GM18505 (cell line): ENCODE results near the gene MAMSTR.
"Not testable (repeated sequence)": the region's sequence is repeated elsewhere in the genome, so short reads cannot be mapped to it uniquely, and the experiment has no call there.

Experiments used
- ATAC-seq: cut with Tn5 transposase; IDR thresholded peaks from one replicate; pipeline ENCODE4 v1.9.1; 2021; ENCODE audit not compliant: unreplicated experiment
- POLR2A ChIP-seq: IDR thresholded peaks from 4 replicates; pipeline ENCODE4 v1.6.1; 2011; ENCODE audit warnings: borderline replicate concordance; ENCODE audit not compliant: insufficient read depth, insufficient read length; ENCODE audit errors: extremely low read depth

The MAMSTR gene

GRCh38 chr19:48719263-48720171, at the start of gene MAMSTR:
TSS of gene MAMSTR (minus strand) at chr19:48719725. CDS start at chr19:48719031, 694 bp downstream.
- TF ChIP-seq POLR2A, result no peak
- no peak for ATAC-seq

DNA sequence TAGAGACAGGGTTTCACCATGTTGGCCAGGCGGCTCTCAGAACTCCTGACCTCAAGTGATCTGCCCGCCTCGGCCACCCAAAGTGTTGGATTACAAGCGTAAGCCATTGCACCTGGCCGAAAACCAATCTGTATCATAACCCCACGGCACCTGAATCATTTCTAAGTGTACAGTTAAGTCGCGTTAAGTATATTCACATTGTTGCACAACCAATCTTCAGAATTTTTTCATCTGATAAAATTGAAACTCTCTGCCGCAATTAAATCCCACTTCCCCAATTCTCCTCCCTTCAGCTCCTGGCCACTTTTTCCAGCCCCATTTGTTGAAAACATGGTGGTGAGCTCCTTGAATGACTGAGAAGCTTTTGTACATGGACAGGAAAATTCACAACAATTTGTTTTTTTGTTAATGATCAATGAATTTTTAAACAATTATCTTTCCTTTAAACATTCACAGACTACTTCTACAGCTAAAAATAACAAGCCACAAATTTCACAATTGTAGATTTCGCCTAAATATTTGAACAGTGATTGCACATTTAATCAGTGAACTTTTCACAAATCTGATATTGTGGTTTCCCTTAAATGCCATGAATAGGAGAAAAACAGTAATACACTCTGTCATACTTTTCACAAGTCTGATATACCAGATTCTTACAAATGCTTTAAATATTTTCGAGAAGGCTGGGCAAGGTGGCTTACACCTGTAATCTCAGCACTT, 49.6 kb upstream of the MAMSTR start:
- no peak for ATAC-seq
- no peak for TF ChIP-seq POLR2A

- not testable (repeated sequence) for ATAC-seq
Measured at GRCh38 chr19:48768171-48768753, 48.7 kb upstream of the MAMSTR start.

DNA sequence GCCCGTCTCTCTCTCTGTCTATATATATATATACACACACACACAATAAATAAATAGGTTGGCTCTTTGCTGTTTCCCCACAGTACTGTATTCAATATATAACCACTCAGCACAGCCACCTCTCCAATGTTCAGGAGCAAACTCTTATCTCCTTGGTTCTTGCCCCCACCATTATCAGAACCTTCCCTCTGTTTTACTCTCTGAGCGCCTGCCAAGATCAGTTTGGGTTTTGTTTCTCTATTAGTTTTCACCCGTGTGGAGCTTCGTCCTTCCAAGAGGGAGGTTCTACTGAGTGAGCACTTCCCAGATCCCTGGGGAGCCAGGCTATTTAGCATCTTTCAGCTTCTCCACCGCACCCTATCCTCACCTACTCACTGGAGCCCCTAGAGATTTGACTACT, 46.3 kb upstream of the MAMSTR start:
- ATAC-seq, result not testable (repeated sequence)

DNA sequence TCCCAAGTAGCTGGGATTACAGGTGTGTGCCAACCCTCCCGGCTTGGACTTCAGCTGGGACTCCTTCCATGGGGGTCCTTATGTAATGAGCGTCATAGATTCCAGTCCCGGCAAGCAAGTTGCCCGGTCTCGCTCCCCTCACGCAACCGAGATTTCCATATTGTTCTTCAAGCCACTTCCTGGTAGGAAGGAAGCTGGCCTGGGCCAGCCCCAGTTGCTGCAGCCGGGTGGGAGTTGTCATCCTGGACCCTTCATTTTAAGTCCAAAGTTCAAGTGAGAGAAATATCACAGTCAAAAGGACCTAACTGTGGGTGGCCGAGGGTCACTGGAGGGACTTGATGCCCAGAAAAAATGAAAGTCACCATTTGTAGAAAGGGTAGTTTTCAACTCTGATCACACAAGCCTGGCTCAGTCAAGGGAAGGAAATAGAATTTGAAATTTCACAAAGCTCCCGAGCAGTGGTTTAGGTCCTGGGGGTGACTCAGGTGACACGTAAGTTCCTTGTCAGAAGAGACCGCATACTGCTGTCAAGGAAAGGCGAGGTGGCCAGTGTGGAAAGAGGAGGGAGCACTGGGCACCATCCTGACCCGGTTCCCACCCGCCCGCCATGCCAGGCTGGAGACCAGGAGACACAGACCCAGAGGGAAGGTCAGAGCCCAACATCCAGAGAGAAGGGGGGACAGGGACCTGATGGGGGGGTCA, 41.1 kb upstream of the MAMSTR start:
- no peak for ATAC-seq
- TF ChIP-seq POLR2A, result no peak

GRCh38 chr19:48757741-48758144, 38.2 kb upstream of the MAMSTR start:
- TF ChIP-seq POLR2A, result no peak
- ATAC-seq, result no peak

DNA sequence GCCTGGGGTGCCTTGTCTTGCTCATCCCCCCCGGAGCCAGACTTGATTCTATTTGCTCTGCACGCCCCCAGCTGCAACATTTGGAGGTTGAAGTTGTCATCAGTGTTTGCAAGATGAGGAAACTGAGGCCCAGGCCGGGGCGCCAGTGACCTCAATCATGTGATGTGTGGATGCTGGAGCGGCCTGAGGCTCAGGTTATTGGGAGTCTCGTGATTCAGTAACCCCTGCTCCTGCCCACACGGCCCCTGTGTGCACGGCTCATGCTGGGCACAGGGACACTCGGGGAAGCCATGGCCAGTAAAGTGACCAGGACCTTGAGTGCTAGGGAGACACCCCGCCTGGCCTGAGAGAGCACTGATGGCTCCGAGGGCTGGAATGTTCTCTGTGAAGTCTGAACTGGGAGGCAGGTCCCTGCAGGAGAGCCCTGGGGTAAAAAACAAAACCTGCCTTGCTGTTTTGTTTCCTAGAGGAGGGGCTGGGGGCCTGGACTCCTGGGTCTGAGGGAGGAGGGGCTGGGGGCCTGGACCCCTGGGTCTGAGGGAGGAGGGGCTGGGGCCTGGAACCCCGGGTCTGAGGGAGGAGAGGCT, 37.7 kb upstream of the MAMSTR start:
- TF ChIP-seq POLR2A, result no peak
- ATAC-seq, result no peak

DNA sequence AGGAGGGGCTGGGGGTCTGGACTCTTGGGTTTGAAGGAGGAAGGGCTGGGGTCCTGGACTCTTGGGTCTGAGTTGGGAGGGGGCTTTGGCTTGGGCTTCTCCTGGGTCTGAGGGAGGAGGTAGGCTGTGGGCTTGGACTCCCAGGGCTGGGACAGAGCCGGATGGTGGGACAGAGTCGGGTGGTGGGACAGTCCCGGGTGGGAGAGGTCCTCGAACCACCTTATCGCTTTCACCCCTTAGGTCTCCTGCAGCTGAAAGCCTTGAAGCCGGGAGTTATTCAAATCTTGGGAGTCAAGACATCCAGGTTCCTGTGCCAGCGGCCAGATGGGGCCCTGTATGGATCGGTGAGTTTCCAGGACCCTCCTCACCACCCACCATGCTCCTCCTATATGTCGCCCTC, 37.2 kb upstream of the MAMSTR start:
- no peak for TF ChIP-seq POLR2A

GRCh38 chr19:48756212-48756611, 36.7 kb upstream of the MAMSTR start:
- TF ChIP-seq POLR2A, result no peak
- ATAC-seq, result no peak

More for the DNA sequence above, 37.2 kb upstream of the MAMSTR start:
- no peak for ATAC-seq

DNA sequence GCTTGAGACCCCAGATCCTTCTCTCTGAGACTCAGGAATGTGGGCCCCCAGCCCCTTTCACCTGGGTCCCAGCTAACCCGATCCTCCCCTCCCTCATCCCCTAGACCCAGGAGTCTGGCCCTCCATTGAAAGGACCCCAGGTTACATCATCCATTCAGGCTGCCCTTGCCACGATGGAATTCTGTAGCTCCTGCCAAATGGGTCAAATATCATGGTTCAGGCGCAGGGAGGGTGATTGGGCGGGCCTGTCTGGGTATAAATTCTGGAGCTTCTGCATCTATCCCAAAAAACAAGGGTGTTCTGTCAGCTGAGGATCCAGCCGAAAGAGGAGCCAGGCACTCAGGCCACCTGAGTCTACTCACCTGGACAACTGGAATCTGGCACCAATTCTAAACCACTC, 36.3 kb upstream of the MAMSTR start:
- no peak for TF ChIP-seq POLR2A
- ATAC-seq, result no peak

GRCh38 chr19:48755084-48755641, 35.6 kb upstream of the MAMSTR start, which contains the start of gene FGF21:
TSS of gene FGF21 (plus strand) at chr19:48755524. CDS start at chr19:48756237, 713 bp downstream.
- no peak for ATAC-seq
- TF ChIP-seq POLR2A, result no peak

DNA sequence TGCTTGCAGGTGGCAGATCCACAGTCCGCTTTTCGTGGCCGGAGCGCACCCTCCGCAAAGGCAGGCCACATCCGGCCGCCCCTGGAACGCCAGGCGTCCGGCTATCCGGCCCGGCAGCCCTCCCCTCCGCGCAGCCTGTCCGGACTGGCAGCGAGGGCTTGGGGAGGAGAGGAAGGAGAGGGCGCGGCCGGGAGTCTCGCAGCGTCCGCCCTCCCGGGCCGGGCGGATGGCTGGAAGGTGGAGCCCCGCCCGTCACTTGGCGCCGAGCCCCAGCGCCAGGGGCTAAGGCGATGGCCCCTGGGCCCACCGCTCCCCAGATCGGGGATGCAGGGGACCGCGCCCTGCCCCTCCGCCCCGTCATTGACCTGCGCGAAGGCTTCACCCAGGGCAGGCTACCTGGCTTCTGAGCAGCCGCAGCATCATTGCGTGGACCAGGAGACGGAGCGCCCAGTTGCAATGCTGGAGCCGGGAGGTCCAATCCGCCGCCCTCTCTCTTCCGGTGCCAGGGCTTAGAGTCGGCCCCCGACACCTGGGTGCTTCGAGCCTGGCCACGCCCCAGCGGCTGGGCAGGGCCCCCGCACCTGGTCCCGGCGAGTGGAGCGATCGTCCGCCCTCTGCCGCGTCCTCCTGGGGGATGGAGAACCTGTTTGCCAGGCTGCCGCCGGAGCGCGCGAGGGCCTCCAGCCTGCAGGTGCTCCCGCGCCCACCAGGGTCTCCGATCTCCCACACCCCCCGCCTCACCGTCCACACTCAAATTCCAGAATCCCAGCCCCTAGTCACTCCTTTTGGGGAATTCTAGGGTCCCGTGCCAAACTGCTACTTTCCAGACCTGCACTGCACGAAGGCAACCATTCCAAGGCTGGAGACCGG, 33.2 kb upstream of the MAMSTR start, which contains the start of gene FUT1:
Gene FUT1 (minus strand): TSS at position 146 of the 870 bp plus-strand sequence. CDS start 1,360 bp downstream, outside the sequence.
- no peak for ATAC-seq
- no peak for TF ChIP-seq POLR2A
